DOHH2 (cell line): ENCODE measurements around the gene NR1H2.

Source experiments
- EZH2phosphoT487 ChIP-seq: fragments of 200-600 bp; sonication (generic); IDR thresholded peaks from 2 replicates; pipeline ENCODE4 v1.6.1; 2017; ENCODE audit warnings: borderline replicate concordance, mild to moderate bottlenecking, antibody characterized with exemption, low read length, moderate library complexity, mixed read lengths
- TF ChIP-seq, protein P1 (sequence below): fragments of 200-600 bp; sonication (generic); IDR thresholded peaks from one replicate; pipeline ENCODE4 v1.5.1; 2014; ENCODE audit warnings: antibody characterized with exemption, mild to moderate bottlenecking, low read depth, low read length; ENCODE audit not compliant: poor library complexity, severe bottlenecking

DNA sequence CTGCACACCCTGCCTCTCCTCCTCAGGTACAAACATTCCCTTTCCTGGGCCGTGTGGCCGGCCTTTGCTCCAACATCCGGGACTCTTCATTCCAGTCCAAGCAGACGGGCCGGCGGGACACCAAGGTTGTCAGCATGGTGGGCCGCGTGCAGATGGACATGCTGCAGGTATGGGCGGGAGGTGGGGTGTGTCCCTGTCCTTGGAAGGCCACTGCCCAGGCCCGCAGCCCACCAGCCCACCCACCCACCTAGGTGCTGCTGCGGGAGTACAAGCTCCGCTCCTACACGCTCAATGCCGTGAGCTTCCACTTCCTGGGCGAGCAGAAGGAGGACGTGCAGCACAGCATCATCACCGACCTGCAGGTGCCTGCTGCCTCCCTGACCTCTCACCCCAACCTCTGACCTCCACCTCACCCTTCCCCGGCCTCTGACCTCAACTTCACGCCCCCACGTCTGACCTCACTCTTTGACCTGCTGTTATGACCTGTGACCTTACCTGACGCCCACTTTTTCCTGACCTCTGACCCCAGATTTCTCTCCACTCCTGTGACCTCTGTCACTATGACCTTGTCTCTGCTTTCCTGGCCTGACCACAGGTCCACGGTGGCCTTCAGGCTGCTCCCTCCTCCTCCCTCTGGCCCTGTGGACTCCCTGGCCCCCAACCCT lies 30.0 kb downstream of the NR1H2 start:
- TF ChIP-seq, protein P1, sequence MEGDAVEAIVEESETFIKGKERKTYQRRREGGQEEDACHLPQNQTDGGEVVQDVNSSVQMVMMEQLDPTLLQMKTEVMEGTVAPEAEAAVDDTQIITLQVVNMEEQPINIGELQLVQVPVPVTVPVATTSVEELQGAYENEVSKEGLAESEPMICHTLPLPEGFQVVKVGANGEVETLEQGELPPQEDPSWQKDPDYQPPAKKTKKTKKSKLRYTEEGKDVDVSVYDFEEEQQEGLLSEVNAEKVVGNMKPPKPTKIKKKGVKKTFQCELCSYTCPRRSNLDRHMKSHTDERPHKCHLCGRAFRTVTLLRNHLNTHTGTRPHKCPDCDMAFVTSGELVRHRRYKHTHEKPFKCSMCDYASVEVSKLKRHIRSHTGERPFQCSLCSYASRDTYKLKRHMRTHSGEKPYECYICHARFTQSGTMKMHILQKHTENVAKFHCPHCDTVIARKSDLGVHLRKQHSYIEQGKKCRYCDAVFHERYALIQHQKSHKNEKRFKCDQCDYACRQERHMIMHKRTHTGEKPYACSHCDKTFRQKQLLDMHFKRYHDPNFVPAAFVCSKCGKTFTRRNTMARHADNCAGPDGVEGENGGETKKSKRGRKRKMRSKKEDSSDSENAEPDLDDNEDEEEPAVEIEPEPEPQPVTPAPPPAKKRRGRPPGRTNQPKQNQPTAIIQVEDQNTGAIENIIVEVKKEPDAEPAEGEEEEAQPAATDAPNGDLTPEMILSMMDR: no peak
- TF ChIP-seq EZH2phosphoT487: no peak
